ENCODE results near the gene UTP20. TPM values are rescaled to one million over a fixed set of nuclear protein-coding genes. Genes with fewer than 3 reads are reported as not detected.
"Not testable (repeated sequence)": the region's sequence is repeated elsewhere in the genome, so short reads cannot be mapped to it uniquely, and the experiment has no call there.

The UTP20 gene
- total and polyA plus RNA-seq, 2 of the 4 experiments (the other 2 are of a cell fraction): 6.8 to 22.0 TPM

DNA sequence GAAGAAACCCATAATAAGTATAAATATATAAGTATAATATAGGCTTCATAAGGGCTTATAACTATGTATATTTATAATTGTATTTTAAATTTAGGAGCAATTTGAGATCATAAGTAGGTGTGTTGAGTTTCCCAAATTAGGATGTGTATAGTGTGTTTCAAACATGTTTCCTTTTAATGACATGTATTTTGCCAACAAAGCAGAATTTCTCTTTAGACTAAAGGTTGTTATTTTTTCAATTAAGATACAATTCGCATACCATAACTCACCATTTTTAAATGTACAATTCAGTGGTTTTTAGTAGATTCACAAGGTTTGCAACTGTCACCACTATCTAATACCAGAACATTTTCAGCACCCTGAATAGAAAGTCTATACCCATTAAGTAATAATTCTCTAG lies 135.3 kb downstream of the UTP20 start:
- ChIA-PET POLR2A (ENCODE audit: unreplicated experiment) (interaction anchor here (0.5 kb wide), 1 partner anchor 414 kb away, joined by 14 read pairs; no protein-coding TSS in a partner anchor), CTCF (interaction anchor here (0.7 to 1.0 kb wide), 2 partner anchors 344 to 425 kb away, joined by 3 to 4 read pairs; no protein-coding TSS in a partner anchor)
- WGBS, 2 experiments (ENCODE audit: extremely low coverage in 2 of 2, insufficient read length in 1 of 2): no CpG with 5 or more reads among the region's 1 CpG
- no peak overlapping the region for H3K4me2 ChIP-seq (ENCODE audit: low read depth, low read length)
- TF ChIP-seq MAFK (IDR thresholded peaks at IDR 0.05; ENCODE audit: low read depth, low read length): peak; percentile 20; the same call in 1 of the 2 replicates
- TF ChIP-seq, protein P1, sequence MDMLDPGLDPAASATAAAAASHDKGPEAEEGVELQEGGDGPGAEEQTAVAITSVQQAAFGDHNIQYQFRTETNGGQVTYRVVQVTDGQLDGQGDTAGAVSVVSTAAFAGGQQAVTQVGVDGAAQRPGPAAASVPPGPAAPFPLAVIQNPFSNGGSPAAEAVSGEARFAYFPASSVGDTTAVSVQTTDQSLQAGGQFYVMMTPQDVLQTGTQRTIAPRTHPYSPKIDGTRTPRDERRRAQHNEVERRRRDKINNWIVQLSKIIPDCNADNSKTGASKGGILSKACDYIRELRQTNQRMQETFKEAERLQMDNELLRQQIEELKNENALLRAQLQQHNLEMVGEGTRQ (IDR thresholded peaks at IDR 0.05; ENCODE audit: low read depth, low read length): no peak
- no peak overlapping the region for H3K27ac ChIP-seq (ENCODE audit: insufficient read depth, low read length)
- no peak overlapping the region for H3K18ac ChIP-seq (ENCODE audit: low read depth, low read length)
- in situ Hi-C loops (cut with MboI; ENCODE audit: low sequenced_read_pairs) (loop anchor here (5.0 to 10.0 kb wide), 2 partner anchors 350 to 427 kb away; no protein-coding TSS in a partner anchor), intact Hi-C loops (cut with micrococcal nuclease) (loop anchor here (2.0 to 10.0 kb wide), 4 partner anchors 282 to 1330 kb away; partner anchors contain the start of genes CHPT1 and GNPTAB), dilution Hi-C loops (cut with HindIII; ENCODE audit: low sequenced_read_pairs, unreplicated experiment) (no loop called here)
- no peak overlapping the region for H3K4me3 ChIP-seq (ENCODE audit: insufficient read depth, low read depth, low read length)
- H2BK5ac ChIP-seq (ENCODE audit: low read depth, low read length, poor library complexity, severe bottlenecking): no peak overlapping the region
- no peak overlapping the region for H3K14ac ChIP-seq (replicated peaks; ENCODE audit: low read depth, low read length)
- no peak overlapping the region for H4K5ac ChIP-seq (ENCODE audit: low read depth, low read length)
- H3K36me3 ChIP-seq (ENCODE audit: control insufficient read depth, insufficient read depth, low read length): no peaks in the 10 kb centered on the region
- no peak overlapping the region for H3K56ac ChIP-seq (ENCODE audit: extremely low read depth, insufficient read depth, low read length)
- no TSS peak for BruUV-seq (replicated peaks)
- H2AFZ ChIP-seq (replicated peaks; ENCODE audit: low read length, poor library complexity): no peak overlapping the region
- no peaks in the 10 kb centered on the region for H3K4me1 ChIP-seq (ENCODE audit: control insufficient read depth, insufficient read depth, low read length)
- no peaks in the 10 kb centered on the region for H3K79me1 ChIP-seq (ENCODE audit: low read depth in 1 of 2, low read length in 2 of 2)
- no peak overlapping the region for H3K23ac ChIP-seq (ENCODE audit: low read depth, low read length)
- no peaks in the 10 kb centered on the region for H3K27me3 ChIP-seq (ENCODE audit: control insufficient read depth, insufficient read depth, low read length)
- H2BK15ac ChIP-seq (ENCODE audit: low read depth, low read length): no peak overlapping the region
- no peaks in the 10 kb centered on the region for H3K9me3 ChIP-seq (ENCODE audit: control insufficient read depth, insufficient read depth, low read length)
- H2BK20ac ChIP-seq (ENCODE audit: low read depth, low read length): no peak overlapping the region
- no peak overlapping the region for H2AK9ac ChIP-seq (replicated peaks; ENCODE audit: low read depth, low read length, poor library complexity)
- no peak overlapping the region for H2AK5ac ChIP-seq (ENCODE audit: low read depth, low read length)
- DNase-seq (no peak), ATAC-seq (ENCODE audit: low read depth) (no peak)
- H4K91ac ChIP-seq (ENCODE audit: insufficient read depth, low read depth, low read length): no peak overlapping the region
- H3K9ac ChIP-seq (ENCODE audit: low read depth, low read length): no peak overlapping the region
- no peaks in the 10 kb centered on the region for H4K20me1 ChIP-seq (ENCODE audit: insufficient read depth, low read length)
- no peaks in the 10 kb centered on the region for H3K9me1 ChIP-seq (ENCODE audit: insufficient read depth, low read length)
- no peak overlapping the region for H4K8ac ChIP-seq (ENCODE audit: low read depth in 2 of 2, low read length in 2 of 2)
- no peak overlapping the region for H3K4ac ChIP-seq (ENCODE audit: low read depth, low read length)
- H2BK120ac ChIP-seq (ENCODE audit: low read depth, low read length): no peak overlapping the region

DNA sequence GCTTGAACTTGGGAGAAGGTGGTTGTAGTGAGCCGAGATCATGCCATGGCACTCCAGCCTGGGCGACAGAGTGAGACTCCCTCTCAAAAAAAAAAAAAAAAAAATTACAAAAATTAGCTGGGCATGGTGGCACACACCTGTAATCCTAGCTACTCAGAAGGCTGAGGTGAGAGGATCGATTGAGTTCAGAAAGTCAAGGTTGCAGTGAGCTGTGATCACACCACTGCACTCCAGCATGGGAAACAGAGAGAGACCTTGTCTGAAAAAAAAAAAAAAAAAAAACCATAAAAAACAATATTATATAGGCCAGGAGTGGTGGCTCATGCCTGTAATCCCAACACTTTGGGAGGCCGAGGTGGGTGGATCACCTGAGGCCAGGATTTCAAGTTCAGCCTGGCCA lies 142.2 kb downstream of the UTP20 start:
- H2BK5ac ChIP-seq (ENCODE audit: low read depth, low read length, poor library complexity, severe bottlenecking); H2BK20ac ChIP-seq (ENCODE audit: low read depth, low read length); H4K5ac ChIP-seq (ENCODE audit: low read depth, low read length); H2BK15ac ChIP-seq (ENCODE audit: low read depth, low read length); H4K8ac ChIP-seq (ENCODE audit: low read depth in 2 of 2, low read length in 2 of 2); H3K36me3 ChIP-seq (ENCODE audit: control insufficient read depth, insufficient read depth, low read length); H3K23ac ChIP-seq (ENCODE audit: low read depth, low read length); DNase-seq; intact Hi-C loops (cut with micrococcal nuclease); H3K9me3 ChIP-seq (ENCODE audit: control insufficient read depth, insufficient read depth, low read length); H4K91ac ChIP-seq (ENCODE audit: insufficient read depth, low read depth, low read length); H3K27ac ChIP-seq (ENCODE audit: insufficient read depth, low read length); H4K20me1 ChIP-seq (ENCODE audit: insufficient read depth, low read length); H3K9me1 ChIP-seq (ENCODE audit: insufficient read depth, low read length); H2BK120ac ChIP-seq (ENCODE audit: low read depth, low read length); H3K56ac ChIP-seq (ENCODE audit: extremely low read depth, insufficient read depth, low read length); H2AK9ac ChIP-seq (replicated peaks; ENCODE audit: low read depth, low read length, poor library complexity); H3K79me1 ChIP-seq (ENCODE audit: low read depth in 1 of 2, low read length in 2 of 2); H2AFZ ChIP-seq (replicated peaks; ENCODE audit: low read length, poor library complexity); BruUV-seq (replicated peaks); H3K4me2 ChIP-seq (ENCODE audit: low read depth, low read length); H3K4me3 ChIP-seq (ENCODE audit: insufficient read depth, low read depth, low read length); H3K27me3 ChIP-seq (ENCODE audit: control insufficient read depth, insufficient read depth, low read length); ATAC-seq (ENCODE audit: low read depth); H2AK5ac ChIP-seq (ENCODE audit: low read depth, low read length); in situ Hi-C loops (cut with MboI; ENCODE audit: low sequenced_read_pairs); H3K9ac ChIP-seq (ENCODE audit: low read depth, low read length); H3K18ac ChIP-seq (ENCODE audit: low read depth, low read length); POLR2A ChIA-PET (ENCODE audit: unreplicated experiment); dilution Hi-C loops (cut with HindIII; ENCODE audit: low sequenced_read_pairs, unreplicated experiment); H3K4me1 ChIP-seq (ENCODE audit: control insufficient read depth, insufficient read depth, low read length); H3K4ac ChIP-seq (ENCODE audit: low read depth, low read length); H3K14ac ChIP-seq (replicated peaks; ENCODE audit: low read depth, low read length): not testable (repeated sequence)
- no CpG with 5 or more reads among the region's 4 CpGs for WGBS, 2 experiments (ENCODE audit: extremely low coverage in 2 of 2, insufficient read length in 1 of 2)
- CTCF ChIA-PET: interaction anchor here (0.6 kb wide), 1 partner anchor 82 kb away, joined by 3 read pairs; no protein-coding TSS in a partner anchor

Data from IMR-90 (cell line).